Hepatocyte (in vitro differentiated cells): ENCODE results near the gene CCL26. TPM values are rescaled to one million over a fixed set of nuclear protein-coding genes. Genes with fewer than 3 reads are reported as not detected.

ENCODE experiments used
- DNase-seq: peaks from one replicate; pipeline ENCODE4 v3.0.0-alpha.2; 2016; ENCODE audit warnings: low spot score
- H2AFZ ChIP-seq: fragments of 200-600 bp; sonication (generic); 2 replicates; pipeline ENCODE4 v1.6.0; 2016; ENCODE audit warnings: antibody characterized with exemption, mild to moderate bottlenecking
- H3K27ac ChIP-seq: fragments of 200-600 bp; sonication (generic); 2 replicates; pipeline ENCODE4 v1.5.1; 2016; ENCODE audit warnings: mild to moderate bottlenecking
- H3K27me3 ChIP-seq: fragments of 200-600 bp; sonication (generic); 2 replicates; pipeline ENCODE4 v1.6.1; 2016
- H3K36me3 ChIP-seq: fragments of 200-600 bp; sonication (generic); replicated peaks from 2 replicates; pipeline ENCODE4 v1.5.1; 2016; ENCODE audit warnings: low read depth; ENCODE audit not compliant: insufficient read depth
- H3K4me1 ChIP-seq: fragments of 200-600 bp; sonication (generic); 2 replicates; pipeline ENCODE4 v1.5.1; 2016; ENCODE audit warnings: mild to moderate bottlenecking, moderate library complexity; ENCODE audit not compliant: insufficient read depth
- H3K4me2 ChIP-seq: fragments of 200-600 bp; sonication (generic); 2 replicates; pipeline ENCODE4 v1.6.0; 2016
- H3K4me3 ChIP-seq: fragments of 200-600 bp; sonication (generic); 2 replicates; pipeline ENCODE4 v1.5.1; 2016; ENCODE audit warnings: mild to moderate bottlenecking
- H3K79me2 ChIP-seq: fragments of 200-600 bp; sonication (generic); 2 replicates; pipeline ENCODE4 v1.6.0; 2017; ENCODE audit warnings: mild to moderate bottlenecking
- H3K9me2 ChIP-seq: fragments of 200-600 bp; sonication (generic); replicated peaks from 2 replicates; pipeline ENCODE4 v1.6.0; 2017; ENCODE audit warnings: mild to moderate bottlenecking; ENCODE audit not compliant: insufficient read depth
- H3K9me3 ChIP-seq: fragments of 200-600 bp; sonication (generic); 2 replicates; pipeline ENCODE4 v1.5.1; 2016; ENCODE audit warnings: low read depth, mild to moderate bottlenecking
- H4K20me1 ChIP-seq: fragments of 200-600 bp; sonication (generic); 2 replicates; pipeline ENCODE4 v1.6.0; 2016; ENCODE audit warnings: mild to moderate bottlenecking; ENCODE audit not compliant: insufficient read depth, poor library complexity, severe bottlenecking
- CTCF ChIP-seq: fragments of 200-600 bp; sonication (generic); IDR thresholded peaks from 2 replicates; pipeline ENCODE4 v1.5.1; 2016; ENCODE audit warnings: antibody characterized with exemption, mild to moderate bottlenecking; ENCODE audit not compliant: poor library complexity
- EZH2 ChIP-seq: fragments of 200-600 bp; sonication (generic); IDR thresholded peaks from 2 replicates; pipeline ENCODE4 v1.6.1; 2016; ENCODE audit warnings: antibody characterized with exemption, mild to moderate bottlenecking, borderline replicate concordance
- EZH2phosphoT487 ChIP-seq: fragments of 200-600 bp; sonication (generic); IDR thresholded peaks from one replicate; pipeline ENCODE4 v1.6.1; 2018; ENCODE audit warnings: antibody characterized with exemption, mild to moderate bottlenecking, low read depth, moderate library complexity; ENCODE audit not compliant: unreplicated experiment, severe bottlenecking
- WGBS: methylation state at CpG from one replicate; pipeline ENCODE4 v1.1.6; 2016; ENCODE audit warnings: low lambda C conversion rate; ENCODE audit errors: missing lambda C conversion rate; 5-methylcytosine and 5-hydroxymethylcytosine counted together
- polyA plus RNA-seq: library from polyadenylated mRNA; unstranded; fragments of >200 nt; fragmentation: Nextera tagmentation; extraction: Ambion mirVana; gene quantifications from 2 replicates; pipeline ENCODE4 v1.2.1, GENCODE V29; 2016
- total RNA-seq: library from RNA; depleted of rRNA; stranded (reverse); fragments of >200 nt; gene quantifications from 2 replicates; pipeline ENCODE4 v1.2.3, GENCODE V29; 2014

The CCL26 gene
- total and polyA plus RNA-seq, 2 experiments from 2014 or later = 8.7 to 15.3 TPM

GRCh38 chr7:75737856-75738603, 34.0 kb downstream of the CCL26 start:
- no peak for TF ChIP-seq EZH2
- no peak for TF ChIP-seq CTCF
- TF ChIP-seq EZH2phosphoT487 = no peak

GRCh38 chr7:75735581-75736350, 36.2 kb downstream of the CCL26 start:
- Histone ChIP-seq H3K9me2 (no peaks in the 10 kb centered on the region), H3K4me2 (no peak overlapping the region), H3K79me2 (peaks cover 8% of the 10 kb centered on the region), H2AFZ (no peak overlapping the region), H3K27me3 (peaks cover 15% of the 10 kb centered on the region), H3K27ac (no peak overlapping the region), H3K4me3 (no peak overlapping the region), H4K20me1 (no peaks in the 10 kb centered on the region), H3K4me1 (peaks cover 9% of the 10 kb centered on the region), H3K36me3 (no peaks in the 10 kb centered on the region), H3K9me3 (no peaks in the 10 kb centered on the region)
- DNase-seq = no peak
- TF ChIP-seq EZH2 (no peak), EZH2phosphoT487 (no peak), CTCF (no peak)
- 96% methylated on average over 9 of the region's 9 CpGs for WGBS

More at GRCh38 chr7:75737856-75738603, 34.0 kb downstream of the CCL26 start:
- Histone ChIP-seq H3K27ac (no peak overlapping the region), H4K20me1 (no peaks in the 10 kb centered on the region), H3K27me3 (peaks cover 15% of the 10 kb centered on the region), H2AFZ (peak overlapping the region; percentile 87), H3K4me3 (peak overlapping the region; percentile 39), H3K36me3 (no peaks in the 10 kb centered on the region), H3K4me2 (peak overlapping the region; percentile 97), H3K9me2 (no peaks in the 10 kb centered on the region), H3K79me2 (peaks cover 8% of the 10 kb centered on the region), H3K9me3 (no peaks in the 10 kb centered on the region), H3K4me1 (peaks cover 2% of the 10 kb centered on the region)
- WGBS = 13% methylated on average over 14 of the region's 18 CpGs
- peak; percentile 54 for DNase-seq

GRCh38 chr7:75734586-75735458, 37.2 kb downstream of the CCL26 start:
- H3K9me2 ChIP-seq = no peaks in the 10 kb centered on the region
- H4K20me1 ChIP-seq = no peaks in the 10 kb centered on the region
- TF ChIP-seq CTCF (no peak), EZH2 (no peak), EZH2phosphoT487 (no peak)
- peaks cover 8% of the 10 kb centered on the region for H3K79me2 ChIP-seq
- peaks cover 9% of the 10 kb centered on the region for H3K4me1 ChIP-seq
- no peak overlapping the region for H2AFZ ChIP-seq
- DNase-seq = peak; percentile 61
- no peaks in the 10 kb centered on the region for H3K9me3 ChIP-seq
- 58% methylated on average over 9 of the region's 9 CpGs for WGBS
- H3K36me3 ChIP-seq = no peaks in the 10 kb centered on the region
- no peak overlapping the region for H3K4me3 ChIP-seq
- no peak overlapping the region for H3K4me2 ChIP-seq
- H3K27ac ChIP-seq = no peak overlapping the region
- H3K27me3 ChIP-seq = peaks cover 15% of the 10 kb centered on the region
